Endodermal cell (in vitro differentiated cells): Measurements from ENCODE around the gene TSNAX. TPM values are rescaled to one million over a fixed set of nuclear protein-coding genes. Genes with fewer than 3 reads are reported as not detected.

ENCODE experiments used
- DNase-seq: peaks from one replicate; pipeline ENCODE4 v3.0.0-alpha.2; 2017
- H3K27ac ChIP-seq: 2 replicates; pipeline ENCODE4 v1.5.1; 2013; ENCODE audit warnings: mild to moderate bottlenecking, low read depth, low read length, moderate library complexity
- H3K27me3 ChIP-seq: 2 replicates; pipeline ENCODE4 v1.6.1; 2013; ENCODE audit warnings: mild to moderate bottlenecking, low read length, moderate library complexity; ENCODE audit not compliant: insufficient read depth, control insufficient read depth, poor library complexity, severe bottlenecking
- H3K36me3 ChIP-seq: 2 replicates; pipeline ENCODE4 v1.7.0; 2013; ENCODE audit warnings: mild to moderate bottlenecking, low read length, moderate library complexity; ENCODE audit not compliant: control insufficient read depth, insufficient read depth
- H3K4me1 ChIP-seq: one replicate; pipeline ENCODE4 v1.7.0; 2013; ENCODE audit warnings: low read length; ENCODE audit not compliant: control insufficient read depth, insufficient read depth
- H3K4me3 ChIP-seq: 2 replicates; pipeline ENCODE4 v1.5.1; 2013; ENCODE audit warnings: mild to moderate bottlenecking, low read length, moderate library complexity
- H3K9ac ChIP-seq: 2 replicates; pipeline ENCODE4 v1.6.1; 2013; ENCODE audit warnings: mild to moderate bottlenecking, low read length, moderate library complexity; ENCODE audit not compliant: poor library complexity, severe bottlenecking; ENCODE audit errors: extremely low read depth
- H3K9me3 ChIP-seq: 2 replicates; pipeline ENCODE4 v1.6.1; 2013; ENCODE audit warnings: mild to moderate bottlenecking, low read length, moderate library complexity; ENCODE audit not compliant: control insufficient read depth
- H3K27ac Mint-ChIP-seq: 2 replicates; pipeline ENCODE4 v1.8.0; 2020; ENCODE audit warnings: mixed read lengths
- H3K27me3 Mint-ChIP-seq: 2 replicates; pipeline ENCODE4 v1.8.0; 2021; ENCODE audit warnings: mild to moderate bottlenecking, mixed read lengths; ENCODE audit not compliant: insufficient read depth
- H3K36me3 Mint-ChIP-seq: 2 replicates; pipeline ENCODE4 v1.8.0; 2020; ENCODE audit warnings: low read depth, mixed read lengths
- H3K4me1 Mint-ChIP-seq: 2 replicates; pipeline ENCODE4 v1.8.0; 2020; ENCODE audit warnings: mixed read lengths
- H3K4me3 Mint-ChIP-seq: 2 replicates; pipeline ENCODE4 v1.8.0; 2020; ENCODE audit warnings: mild to moderate bottlenecking, moderate library complexity, mixed read lengths
- H3K9me3 Mint-ChIP-seq: 2 replicates; pipeline ENCODE4 v1.8.0; 2020; ENCODE audit warnings: mild to moderate bottlenecking, mixed read lengths
- WGBS, 2 experiments: methylation state at CpG; one replicate each; pipeline versions ENCODE4 v1.1.5 to v1.1.7; 2013; ENCODE audit warnings: missing lambda C conversion rate in 2 of 2, mixed read lengths in 1 of 2; ENCODE audit not compliant: insufficient coverage in 1 of 2, insufficient read length in 1 of 2; 5-methylcytosine and 5-hydroxymethylcytosine counted together
- total RNA-seq, 2 donors: library from RNA; stranded (reverse); fragmentation: NEBNext Ultra II Directional in 1 of 2; extraction: Animal tissue kit (Norgen Biotek cat#: 25700) in 1 of 2; gene quantifications; 2 replicates in 1 of 2; 3 replicates in 1 of 2; pipeline ENCODE4 v1.2.1, GENCODE V29; 2021
- TF ChIP-seq, protein P1 (sequence below): fragments of 200-600 bp; sonication (generic); conservative IDR thresholded peaks from 2 replicates; pipeline ENCODE4 v1.5.0; 2021; ENCODE audit warnings: antibody characterized with exemption, mild to moderate bottlenecking

The TSNAX gene
- total RNA-seq, 2 donors from 2014 or later = 38.3 to 45.6 TPM

- H3K27ac Mint-ChIP-seq = no peak overlapping the region
- no peak overlapping the region for H3K9ac ChIP-seq
- no peaks in the 10 kb centered on the region for H3K9me3 Mint-ChIP-seq
- TF ChIP-seq, protein P1, sequence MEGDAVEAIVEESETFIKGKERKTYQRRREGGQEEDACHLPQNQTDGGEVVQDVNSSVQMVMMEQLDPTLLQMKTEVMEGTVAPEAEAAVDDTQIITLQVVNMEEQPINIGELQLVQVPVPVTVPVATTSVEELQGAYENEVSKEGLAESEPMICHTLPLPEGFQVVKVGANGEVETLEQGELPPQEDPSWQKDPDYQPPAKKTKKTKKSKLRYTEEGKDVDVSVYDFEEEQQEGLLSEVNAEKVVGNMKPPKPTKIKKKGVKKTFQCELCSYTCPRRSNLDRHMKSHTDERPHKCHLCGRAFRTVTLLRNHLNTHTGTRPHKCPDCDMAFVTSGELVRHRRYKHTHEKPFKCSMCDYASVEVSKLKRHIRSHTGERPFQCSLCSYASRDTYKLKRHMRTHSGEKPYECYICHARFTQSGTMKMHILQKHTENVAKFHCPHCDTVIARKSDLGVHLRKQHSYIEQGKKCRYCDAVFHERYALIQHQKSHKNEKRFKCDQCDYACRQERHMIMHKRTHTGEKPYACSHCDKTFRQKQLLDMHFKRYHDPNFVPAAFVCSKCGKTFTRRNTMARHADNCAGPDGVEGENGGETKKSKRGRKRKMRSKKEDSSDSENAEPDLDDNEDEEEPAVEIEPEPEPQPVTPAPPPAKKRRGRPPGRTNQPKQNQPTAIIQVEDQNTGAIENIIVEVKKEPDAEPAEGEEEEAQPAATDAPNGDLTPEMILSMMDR = no peak
- DNase-seq = no peak
- H3K4me1 Mint-ChIP-seq = peaks cover 4% of the 10 kb centered on the region
- H3K9me3 ChIP-seq = no peaks in the 10 kb centered on the region
- 73 to 77% methylated on average over 8 of the region's 8 CpGs for WGBS, 2 experiments
- no peaks in the 10 kb centered on the region for H3K36me3 ChIP-seq
- no peak overlapping the region for H3K4me3 ChIP-seq
- H3K27me3 ChIP-seq = peaks cover 6% of the 10 kb centered on the region
- H3K4me3 Mint-ChIP-seq = no peak overlapping the region
- no peaks in the 10 kb centered on the region for H3K36me3 Mint-ChIP-seq
- peaks cover 35% of the 10 kb centered on the region for H3K27me3 Mint-ChIP-seq
- no peaks in the 10 kb centered on the region for H3K4me1 ChIP-seq
- no peak overlapping the region for H3K27ac ChIP-seq
These were observed 77.0 kb downstream of the TSNAX start for GRCh38 chr1:231605149-231606100.

DNA sequence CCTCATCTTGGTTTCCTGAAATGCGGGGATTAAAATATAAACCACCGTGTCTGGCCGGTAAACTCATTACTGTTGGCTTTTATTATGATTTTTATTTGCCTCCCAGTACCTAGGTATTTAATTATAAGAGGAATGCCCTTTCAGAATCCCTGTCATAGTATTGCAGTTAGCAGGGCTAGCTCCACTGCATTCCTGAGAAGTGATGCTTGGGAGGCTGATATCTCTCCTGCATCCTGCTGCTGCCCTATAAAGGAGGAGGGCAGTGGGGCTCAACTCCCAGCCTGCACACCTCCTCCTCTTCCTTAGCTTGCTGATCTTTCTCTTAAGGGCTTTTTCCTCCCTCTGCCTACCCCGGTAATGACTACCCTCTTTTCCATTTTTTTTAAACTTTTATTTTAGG, 78.2 kb downstream of the TSNAX start:
- Mint-ChIP-seq H3K4me1 (peaks cover 4% of the 10 kb centered on the region), H3K27ac (no peak overlapping the region), H3K36me3 (no peaks in the 10 kb centered on the region), H3K4me3 (no peak overlapping the region), H3K27me3 (peaks cover 44% of the 10 kb centered on the region), H3K9me3 (no peaks in the 10 kb centered on the region)
- Histone ChIP-seq H3K4me1 (no peaks in the 10 kb centered on the region), H3K36me3 (no peaks in the 10 kb centered on the region), H3K9me3 (no peaks in the 10 kb centered on the region), H3K27ac (no peak overlapping the region), H3K9ac (no peak overlapping the region), H3K4me3 (no peak overlapping the region), H3K27me3 (peaks cover 6% of the 10 kb centered on the region)
- WGBS, 2 experiments = 85 to 96% methylated on average over 3 to 4 of the region's 4 CpGs
- no peak for DNase-seq
- TF ChIP-seq, protein P1 = no peak

DNA sequence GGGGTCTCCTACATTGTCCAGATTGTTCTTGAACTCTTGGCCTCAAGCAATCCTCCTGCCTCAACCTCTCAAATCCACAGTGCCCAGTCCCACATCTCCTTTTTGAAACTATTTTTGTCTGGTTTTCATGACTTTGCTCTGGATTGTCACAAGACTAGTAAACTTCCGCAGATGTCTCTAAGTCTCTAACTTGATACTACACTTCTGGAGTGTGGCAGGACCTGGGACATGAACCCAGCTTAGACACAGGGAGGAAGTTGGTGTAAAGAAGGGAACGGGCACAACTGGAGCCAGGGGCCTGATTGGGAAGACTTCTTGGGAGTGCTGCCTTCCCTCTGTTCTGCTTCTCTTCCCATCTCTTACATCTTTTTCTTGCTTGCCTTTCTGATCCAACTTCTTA, 81.9 kb downstream of the TSNAX start:
- H3K4me3 ChIP-seq = no peak overlapping the region
- H3K9me3 ChIP-seq = no peaks in the 10 kb centered on the region
- no peak overlapping the region for H3K27ac Mint-ChIP-seq
- H3K9ac ChIP-seq = no peak overlapping the region
- peaks cover 43% of the 10 kb centered on the region for H3K27me3 Mint-ChIP-seq
- H3K27me3 ChIP-seq = peaks cover 14% of the 10 kb centered on the region
- no peak overlapping the region for H3K27ac ChIP-seq
- no peak overlapping the region for H3K4me3 Mint-ChIP-seq
- H3K4me1 Mint-ChIP-seq = no peaks in the 10 kb centered on the region
- TF ChIP-seq, protein P1 = no peak
- H3K9me3 Mint-ChIP-seq = no peaks in the 10 kb centered on the region
- DNase-seq = no peak
- no peaks in the 10 kb centered on the region for H3K36me3 Mint-ChIP-seq
- 93% methylated on average over 2 of the region's 2 CpGs; no CpG with 5 or more reads in 1 of the 2 experiments for WGBS, 2 experiments
- no peaks in the 10 kb centered on the region for H3K36me3 ChIP-seq
- H3K4me1 ChIP-seq = no peaks in the 10 kb centered on the region
